HG02571 (cell line): ENCODE measurements around the gene MIPOL1.

Source experiments
- ATAC-seq: cut with Tn5 transposase; IDR thresholded peaks from one replicate; pipeline ENCODE4 v1.9.1; 2021; ENCODE audit warnings: mild to moderate bottlenecking, moderate library complexity; ENCODE audit not compliant: unreplicated experiment

The MIPOL1 gene

DNA sequence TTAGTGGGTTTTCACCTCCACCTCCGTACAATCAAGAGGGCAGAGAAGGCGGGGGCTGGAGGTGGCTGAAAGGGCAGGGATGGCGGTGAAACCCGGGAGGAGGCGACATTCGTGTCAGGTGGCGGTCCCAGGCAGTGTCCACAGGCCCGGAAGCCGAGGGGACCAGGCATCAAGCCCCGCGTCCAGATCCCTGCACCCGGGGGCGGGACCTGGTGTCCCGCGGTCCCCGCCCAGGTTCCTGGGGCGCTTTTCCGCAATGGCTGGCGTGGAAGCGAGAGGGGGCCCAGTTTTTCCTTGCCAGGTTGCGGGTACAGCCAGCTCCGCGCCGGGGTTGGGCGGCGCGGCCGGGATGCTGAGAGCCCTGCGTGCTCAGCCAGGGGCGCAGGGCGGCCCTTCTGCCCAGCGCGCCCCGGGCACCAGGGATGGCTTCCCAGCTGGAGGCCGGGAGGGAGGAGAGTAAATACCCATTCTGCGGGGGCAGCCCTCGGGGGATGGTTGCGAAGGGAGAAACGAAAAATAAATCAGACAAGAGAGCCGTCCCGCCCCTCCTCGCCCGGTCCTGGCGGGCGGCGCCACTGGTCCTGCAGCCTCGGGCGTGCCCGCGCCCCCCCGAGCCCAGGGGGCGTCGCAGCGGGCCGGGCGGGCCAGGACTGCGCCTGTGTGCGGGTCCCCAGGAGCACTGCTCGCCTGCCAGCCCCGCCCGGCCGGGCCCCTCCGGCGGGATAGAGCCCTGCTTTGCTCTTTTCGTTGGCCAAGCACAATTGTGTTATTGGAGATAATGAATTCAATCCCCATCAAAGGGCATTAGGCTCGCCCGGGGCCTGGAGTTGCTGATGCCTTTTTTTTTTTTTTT, 385.8 kb downstream of the MIPOL1 start:
- ATAC-seq: no peak

DNA sequence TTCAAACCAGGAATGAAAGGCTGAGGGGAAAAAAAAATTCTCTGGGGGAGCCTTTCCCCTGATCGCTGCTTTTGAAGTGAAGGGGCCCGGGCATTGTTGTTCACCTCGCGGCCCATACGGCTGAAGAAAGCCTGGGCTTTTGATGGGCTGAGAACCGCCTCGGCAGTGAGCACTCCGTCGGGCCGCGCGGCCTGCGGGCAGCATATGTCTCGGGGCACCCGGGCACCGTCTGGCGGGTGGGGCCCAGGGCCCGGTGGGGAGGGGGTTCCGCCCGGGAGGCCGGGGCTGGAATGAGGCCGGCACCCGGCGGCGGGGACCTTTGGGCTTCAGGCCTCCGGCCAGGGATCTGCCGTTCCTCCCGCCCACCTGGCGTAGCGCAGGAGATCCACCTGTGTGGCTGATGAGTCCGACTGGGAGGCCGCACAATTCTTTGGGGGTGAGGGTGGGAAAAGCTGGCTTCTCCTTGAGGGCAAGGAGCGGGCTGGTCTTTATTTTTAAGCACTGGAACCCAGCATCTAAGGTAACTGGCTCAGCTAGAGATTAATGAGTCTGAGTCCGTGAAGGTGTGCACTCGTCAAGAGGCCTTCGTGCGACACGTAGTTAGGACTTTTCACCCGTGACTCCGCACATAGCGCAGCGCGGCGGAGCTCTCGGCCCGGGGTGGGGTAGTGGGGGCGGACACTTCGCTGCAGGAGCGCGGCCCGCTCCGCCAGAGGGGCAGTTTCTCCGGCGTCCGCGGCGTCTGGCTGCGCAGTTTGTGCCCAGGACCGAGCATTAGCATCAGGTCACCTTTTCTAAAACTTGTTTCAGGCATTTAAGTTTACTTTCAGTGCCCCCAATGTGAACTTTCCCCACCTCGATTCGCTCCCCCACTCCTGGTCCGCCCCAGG, 386.7 kb downstream of the MIPOL1 start:
- no peak for ATAC-seq

DNA sequence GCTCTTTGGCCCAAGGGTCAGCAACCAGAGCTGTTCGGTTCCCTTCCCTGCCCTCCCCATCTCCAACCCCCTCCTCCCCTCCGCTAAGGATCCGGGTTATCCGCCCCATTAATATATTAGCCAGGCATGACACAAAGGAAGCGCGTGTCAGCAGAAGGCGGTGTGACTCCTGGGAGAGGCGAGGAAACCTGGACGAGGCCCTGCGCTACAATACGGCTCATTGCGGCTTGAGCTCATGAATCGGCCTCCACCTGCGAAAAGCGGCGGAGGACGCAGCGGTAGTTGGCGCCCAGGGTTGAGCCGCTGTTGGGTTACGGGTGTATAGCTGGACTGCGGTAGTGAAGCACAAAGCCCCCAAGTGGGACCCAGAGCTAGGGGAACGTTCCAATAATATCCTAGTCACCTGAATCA, 387.4 kb downstream of the MIPOL1 start:
- ATAC-seq: no peak

DNA sequence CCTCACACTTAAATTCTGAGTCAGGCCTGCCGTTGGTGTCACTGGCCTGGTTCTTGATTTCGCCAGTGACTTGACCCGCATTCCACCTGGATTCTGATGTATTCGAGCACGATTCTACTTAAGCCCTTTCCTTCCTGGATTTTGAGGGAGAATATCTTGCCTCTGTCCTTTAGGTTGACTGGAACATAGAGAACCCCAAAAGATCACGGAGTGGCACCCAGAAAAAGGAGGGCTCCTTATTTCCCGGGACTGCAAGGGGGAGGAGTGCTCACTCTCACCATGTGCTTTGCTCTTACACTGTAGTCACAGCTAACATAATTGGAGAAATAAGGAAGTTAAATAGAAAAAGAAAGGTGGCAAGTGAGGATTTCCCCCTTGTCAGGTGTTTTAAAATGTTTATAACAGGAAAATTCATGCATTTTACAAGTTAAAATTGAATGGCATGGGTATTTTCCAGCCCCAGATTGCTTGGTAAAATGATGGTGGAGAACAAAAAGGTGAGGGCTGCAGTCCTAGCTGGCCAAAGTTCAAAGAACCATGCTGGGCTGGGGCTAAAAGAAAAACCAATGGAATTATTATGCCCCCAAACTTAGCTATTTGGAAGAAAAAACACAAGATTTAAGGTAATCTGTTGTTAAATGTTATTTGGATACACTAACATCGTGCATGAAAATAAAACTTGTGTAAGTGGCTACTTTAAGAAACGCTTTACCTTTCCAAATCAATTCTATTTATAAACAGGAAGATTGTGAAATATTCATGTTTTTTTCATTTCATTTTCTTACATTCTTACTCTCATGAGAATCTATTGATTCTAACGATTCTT, 388.4 kb downstream of the MIPOL1 start:
- no peak for ATAC-seq

DNA sequence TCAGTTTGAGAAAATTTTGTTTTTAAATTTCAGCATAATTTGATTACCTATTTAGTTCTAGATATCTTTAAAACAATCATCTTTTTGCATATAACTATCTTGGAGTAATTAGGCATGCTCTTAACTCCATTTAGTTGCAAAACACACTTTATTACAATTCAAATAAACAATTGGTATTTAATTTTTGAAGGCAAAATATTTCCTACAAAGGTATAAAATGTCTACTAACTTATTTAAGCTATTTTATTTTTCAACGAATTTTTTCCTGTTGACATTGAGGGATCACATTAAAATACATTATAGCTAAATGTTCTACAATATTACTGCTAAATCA, 389.0 kb downstream of the MIPOL1 start:
- no peak for ATAC-seq

DNA sequence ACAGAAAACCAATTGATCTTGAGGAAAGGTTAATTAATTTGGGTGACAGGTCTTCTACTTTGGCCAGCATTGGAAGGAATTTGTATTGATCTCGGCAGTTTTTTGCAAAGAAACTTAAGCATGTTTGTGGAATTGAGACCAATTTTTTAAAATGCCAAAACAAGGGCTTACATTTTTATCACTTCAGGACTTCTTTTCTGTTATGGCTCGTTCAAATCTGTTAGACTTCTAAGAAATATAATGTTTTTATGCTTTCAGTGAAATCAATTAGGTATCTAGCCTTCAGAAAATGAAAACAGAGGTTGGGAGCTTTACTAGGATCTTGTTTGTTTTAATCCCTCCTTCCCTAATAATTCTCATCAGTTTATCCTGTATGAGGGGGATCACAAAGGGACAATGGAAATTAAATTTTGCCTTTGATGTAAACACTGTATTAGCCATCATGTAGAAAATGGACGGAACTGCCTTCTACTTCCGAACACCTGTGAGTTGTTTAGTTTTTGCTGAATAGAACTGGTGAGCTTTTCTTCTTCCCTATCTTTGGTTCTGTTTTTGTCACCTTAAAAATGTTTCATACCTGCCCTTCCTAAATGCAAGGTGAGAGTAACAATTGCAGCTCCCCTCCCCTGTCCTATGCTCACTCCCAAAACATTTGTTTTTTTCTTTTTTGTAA, 389.5 kb downstream of the MIPOL1 start:
- ATAC-seq: no peak

DNA sequence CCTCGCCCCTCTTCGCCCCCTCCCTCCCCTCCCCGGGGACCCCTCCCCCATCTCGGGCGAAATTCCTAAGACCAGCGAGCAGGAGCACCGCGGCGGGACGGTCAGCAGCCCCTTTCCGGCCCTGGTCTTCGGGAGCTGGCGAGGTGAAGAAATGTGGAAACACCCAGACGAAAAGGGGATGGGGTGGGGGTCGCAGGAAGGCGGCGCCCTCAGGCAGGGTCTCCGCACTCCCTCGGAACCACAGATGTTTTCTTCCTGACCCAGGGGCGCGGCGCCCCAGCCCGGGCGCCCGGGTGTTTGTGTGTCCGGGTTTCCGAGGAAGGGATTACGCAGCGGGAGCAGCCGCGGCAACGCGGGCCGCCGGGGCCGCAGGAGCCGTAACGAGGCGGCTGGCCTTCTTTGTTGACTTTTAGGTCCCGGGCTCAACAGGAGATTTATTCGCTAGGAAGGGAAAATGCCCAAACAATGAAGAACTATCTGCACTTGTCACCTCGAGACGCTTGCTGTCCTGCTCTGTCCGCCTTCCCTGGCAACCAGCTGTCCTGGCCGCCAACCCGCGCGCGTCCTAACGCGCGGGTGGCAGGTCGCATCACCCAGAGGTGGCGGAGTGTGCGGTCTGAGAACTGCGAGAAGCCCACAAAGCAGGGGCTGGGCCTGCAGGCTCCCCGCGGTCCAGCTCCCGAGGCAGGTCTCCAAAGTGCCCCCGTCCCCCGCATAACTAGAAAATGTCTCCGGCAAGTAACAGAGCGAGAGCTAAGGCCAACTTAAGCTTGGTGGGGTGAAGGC, 390.3 kb downstream of the MIPOL1 start:
- ATAC-seq: no peak

DNA sequence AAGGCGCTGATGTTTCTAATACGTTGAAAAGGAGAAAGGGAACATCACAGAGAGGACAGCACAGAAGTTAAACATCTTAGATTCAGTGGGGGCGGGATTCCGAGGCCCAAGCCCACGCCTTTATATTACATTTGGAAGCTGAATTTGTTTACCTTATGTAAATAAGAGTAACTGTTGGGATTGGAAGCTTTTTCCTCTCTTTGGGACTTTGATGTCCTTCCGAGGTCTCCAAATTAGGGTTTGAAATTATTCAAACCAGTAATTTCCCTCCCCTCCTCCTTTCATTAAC, 390.9 kb downstream of the MIPOL1 start:
- ATAC-seq: no peak

DNA sequence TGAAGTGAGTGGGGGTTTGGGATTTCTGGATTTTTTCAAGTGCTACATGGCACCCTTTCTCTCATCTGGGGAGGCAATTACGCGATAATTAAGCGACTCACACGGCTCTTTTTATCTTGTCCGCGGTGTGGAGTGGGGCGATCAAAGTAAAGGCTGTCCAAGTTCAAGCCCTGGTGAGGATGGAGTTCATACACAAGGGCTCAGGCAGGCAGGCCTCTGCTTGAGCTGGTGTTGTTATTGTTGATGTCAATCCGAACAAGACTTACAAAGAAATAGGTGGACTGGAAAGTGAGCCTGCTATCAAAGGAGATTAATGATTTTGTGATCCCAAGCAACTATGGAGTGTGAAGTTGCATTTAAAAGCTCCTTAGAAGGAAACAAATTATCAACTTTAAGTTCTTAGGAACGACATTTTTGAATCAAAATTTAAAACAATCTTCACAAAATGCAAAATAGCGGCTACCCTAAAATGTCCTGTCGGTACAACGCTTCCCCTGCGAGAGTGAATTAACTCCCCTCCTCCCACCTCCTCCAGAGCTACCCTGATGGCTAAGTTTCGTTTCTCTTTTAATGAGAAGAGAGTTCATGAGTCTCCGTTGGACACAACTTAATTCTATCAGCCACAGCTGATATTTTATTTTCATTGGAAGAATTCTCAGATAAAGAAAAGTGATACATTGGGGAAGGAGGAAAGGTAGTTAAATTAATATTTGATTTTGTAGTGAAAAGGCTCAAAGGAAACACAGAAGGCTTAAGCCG, 391.4 kb downstream of the MIPOL1 start:
- ATAC-seq: no peak

DNA sequence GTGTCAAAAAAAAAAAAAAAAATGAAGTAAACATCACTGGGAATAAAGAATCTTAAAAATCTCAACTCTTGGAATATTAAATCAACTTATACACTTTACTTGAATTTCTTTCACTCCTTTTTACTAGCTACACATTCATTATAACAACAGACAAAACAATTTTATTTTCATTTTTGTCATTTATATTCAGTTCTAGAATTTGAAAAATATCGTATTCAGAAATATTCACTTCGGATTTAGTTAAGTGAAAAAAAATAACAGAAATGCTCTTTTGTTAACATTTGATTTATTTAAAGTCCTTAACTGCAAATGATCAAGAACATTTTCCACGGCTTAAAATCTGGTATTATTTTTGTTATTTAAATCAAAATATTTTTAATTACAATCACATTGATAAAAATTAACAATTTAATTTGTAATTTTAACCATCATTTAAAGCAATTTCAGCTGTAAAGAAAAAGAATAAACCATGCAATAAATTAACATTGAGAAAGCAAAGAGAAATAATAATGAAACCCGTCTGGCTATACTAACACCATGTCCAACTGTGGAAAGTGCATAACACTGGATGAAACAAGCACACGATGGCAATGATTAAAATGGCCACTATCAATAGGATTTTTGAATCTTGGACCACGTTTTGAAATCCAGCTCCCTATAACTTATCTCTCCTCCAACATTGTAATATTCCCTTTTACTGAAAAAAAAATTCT, 392.1 kb downstream of the MIPOL1 start:
- ATAC-seq: no peak

DNA sequence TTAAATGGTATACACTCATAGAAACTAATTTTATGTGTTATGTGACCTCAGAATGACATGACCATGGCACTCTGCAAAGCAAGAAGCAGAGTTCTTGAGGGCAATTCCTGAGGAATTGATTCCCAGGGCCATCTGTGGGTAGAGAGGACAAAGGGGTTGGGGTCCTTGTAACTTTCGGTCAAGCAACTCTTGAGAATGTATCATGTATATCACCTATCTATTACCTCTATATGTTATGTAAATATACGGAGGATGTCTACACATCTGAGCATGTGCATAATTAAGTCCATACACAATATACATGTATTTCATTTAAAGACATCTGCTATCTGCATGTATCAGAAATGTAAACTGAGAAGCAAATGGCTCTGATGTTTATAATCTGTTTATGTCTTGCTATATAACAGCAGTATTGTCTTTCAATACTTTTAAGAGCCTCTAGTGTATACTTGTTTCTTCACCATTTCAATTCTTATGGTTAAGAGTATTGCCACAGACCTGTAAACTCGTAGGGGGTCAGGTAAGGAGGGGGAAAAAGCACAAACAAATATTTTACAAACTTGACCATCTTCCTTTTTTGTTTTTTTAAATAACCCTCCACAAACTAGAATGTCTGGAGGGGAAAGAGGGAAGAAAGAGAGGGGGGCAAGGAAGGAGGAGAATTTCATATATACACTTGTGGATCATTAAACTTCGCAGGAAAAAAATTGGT, 392.8 kb downstream of the MIPOL1 start:
- ATAC-seq: no peak

DNA sequence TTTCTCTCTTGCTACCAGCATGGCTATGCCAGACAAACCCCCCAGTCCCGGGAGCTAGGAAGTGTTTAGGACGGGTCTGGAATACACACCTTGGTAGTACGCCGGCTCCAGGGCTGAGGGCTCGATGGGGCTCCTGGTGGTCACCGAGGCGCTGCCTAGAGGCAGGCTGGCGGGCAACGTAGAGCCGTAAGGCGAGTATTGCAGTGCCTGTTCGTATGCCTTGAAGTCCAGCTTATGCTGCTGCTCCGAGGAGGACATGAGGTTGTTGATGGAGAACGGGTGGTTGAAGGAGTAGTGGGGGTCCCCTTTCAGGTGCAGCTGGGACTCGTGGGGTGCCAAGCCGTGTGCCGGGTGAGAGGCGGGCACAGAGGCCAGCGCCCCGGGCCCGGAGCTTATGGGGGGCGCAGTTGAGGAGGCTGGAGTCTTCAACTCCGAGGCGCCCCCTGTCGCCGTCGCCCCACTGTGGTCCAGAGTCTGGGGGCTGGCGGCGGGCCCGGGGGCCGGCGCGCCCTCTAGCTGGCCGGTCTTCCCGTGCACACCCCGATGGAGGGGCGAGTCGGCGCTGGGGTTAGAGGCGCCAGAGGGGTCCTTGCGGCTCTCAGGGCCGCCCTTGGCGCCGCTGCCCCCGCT, 393.7 kb downstream of the MIPOL1 start:
- ATAC-seq: no peak

DNA sequence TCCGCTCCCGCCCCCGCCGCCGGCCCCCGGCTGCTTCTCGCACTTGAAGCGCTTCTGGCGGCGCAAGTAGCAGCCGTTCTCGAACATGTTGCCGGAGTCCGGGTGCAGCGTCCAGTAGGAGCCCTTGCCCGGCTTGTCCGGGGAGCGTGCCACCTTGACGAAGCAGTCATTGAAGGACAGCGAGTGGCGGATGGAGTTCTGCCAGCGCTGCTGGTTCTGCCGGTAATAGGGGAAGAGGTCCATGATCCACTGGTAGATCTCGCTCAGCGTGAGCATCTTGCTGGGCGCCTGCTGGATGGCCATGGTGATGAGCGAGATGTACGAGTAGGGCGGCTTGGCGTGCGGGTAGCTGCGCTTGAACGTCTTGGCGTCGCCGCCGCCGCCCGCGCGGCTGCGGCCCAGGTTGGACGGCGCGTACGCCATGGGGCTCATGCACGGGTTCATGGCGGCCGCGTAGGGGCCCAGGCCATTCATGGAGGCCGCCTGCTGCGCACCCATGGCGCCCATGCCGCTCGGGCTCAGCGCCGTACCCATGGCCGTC, 394.3 kb downstream of the MIPOL1 start:
- ATAC-seq: no peak

DNA sequence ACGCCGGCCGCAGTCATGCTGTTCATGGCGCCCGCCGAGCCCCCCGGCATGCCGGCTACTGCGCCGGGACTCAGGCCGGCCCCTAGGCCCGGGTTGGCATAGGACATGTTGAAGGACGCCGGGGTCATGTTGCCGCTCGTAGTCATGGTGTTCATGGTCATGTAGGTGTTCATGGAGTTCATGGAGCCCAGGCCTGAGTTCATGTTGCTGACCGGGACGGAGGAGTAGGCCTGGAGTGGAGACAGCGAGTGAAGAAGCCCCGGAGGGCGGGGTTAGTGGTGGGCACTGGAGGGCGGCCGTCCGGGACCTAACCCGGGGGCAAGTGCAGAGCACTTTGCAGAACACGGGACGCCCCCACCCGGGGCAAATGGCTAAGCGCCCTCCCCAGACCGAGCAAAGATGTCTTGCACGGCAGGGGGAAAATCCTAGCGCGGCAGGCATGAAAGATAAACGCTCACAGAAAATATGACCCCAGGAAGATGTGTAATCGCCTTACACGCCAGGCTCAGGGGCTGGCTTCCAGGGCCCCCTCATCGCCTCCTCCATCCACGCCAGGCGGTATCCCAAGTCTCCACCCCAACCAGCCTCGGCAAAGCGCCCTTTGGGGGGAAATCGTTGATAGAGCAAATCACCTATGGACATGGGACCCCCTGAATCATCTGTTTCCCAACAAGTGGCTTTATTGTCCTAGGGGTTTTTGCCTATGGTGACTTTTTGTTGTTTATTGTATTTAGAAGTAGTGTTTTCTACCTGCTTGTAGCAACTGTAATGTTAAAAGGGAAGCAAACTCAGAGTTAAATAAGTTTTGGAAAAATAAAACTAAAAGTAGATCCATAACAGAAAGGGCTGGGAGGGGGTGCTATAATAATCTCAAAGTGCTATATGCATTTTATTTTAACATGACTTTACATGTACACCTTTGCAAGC, 395.0 kb downstream of the MIPOL1 start:
- ATAC-seq: no peak

DNA sequence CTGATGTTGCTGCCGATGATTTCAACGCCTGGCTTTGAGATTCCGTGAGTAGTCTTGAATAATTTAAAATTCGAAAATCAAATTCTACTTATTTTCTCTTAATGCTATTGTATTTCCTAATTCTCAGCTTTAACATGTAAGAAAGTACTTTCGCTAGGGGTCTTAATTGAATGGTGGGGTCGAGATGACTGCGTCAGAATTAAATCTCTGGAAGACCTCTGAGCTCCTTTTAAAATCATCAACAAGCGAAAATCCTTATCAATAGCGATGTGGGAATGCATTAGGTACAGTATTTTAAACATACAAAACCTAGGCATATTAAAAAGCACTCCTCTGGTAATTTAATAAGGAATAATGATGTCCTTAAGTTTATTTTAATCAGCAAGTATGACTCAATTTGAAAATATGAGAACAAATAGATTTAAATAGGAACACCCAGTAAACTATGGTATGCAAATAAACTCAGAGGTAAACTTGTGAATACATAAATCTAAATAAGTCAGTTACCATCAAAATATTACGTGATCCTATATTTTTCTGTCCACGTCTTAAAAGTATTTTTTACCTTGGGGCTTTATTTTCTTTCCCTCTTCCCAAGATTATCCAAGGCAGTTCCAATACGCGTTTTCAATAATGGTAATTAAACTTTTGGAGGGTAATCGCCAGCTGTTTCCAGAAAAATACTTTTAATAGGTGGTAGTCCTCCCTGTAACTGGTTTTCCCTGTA, 395.9 kb downstream of the MIPOL1 start:
- no peak for ATAC-seq
